ENCODE measurements around the gene N4BP2.

DNA sequence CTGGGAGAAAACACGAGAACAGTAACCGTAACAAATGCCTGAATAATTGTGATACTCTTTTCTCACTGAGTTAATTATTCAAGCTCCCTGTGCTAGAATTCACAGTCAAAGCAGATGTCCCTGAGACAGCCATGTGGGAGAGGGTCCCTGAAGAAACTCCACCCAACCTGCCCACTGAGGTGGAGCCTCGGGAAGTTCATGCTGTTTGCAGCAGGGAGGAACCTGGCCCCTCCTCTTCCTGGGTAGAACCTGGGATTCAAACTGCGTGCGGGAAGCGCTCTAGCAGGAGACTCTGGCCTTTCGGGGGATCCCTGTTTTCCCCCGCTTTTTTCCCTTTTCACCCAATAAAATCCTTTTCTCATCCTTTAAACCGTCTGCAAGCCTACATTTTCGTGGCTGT is 120.0 kb downstream of the N4BP2 start:
- TF ChIP-seq, protein P1, sequence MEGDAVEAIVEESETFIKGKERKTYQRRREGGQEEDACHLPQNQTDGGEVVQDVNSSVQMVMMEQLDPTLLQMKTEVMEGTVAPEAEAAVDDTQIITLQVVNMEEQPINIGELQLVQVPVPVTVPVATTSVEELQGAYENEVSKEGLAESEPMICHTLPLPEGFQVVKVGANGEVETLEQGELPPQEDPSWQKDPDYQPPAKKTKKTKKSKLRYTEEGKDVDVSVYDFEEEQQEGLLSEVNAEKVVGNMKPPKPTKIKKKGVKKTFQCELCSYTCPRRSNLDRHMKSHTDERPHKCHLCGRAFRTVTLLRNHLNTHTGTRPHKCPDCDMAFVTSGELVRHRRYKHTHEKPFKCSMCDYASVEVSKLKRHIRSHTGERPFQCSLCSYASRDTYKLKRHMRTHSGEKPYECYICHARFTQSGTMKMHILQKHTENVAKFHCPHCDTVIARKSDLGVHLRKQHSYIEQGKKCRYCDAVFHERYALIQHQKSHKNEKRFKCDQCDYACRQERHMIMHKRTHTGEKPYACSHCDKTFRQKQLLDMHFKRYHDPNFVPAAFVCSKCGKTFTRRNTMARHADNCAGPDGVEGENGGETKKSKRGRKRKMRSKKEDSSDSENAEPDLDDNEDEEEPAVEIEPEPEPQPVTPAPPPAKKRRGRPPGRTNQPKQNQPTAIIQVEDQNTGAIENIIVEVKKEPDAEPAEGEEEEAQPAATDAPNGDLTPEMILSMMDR (IDR thresholded peaks at IDR 0.05 in 8 of 11, conservative IDR thresholded peaks at IDR 0.05 in 3 of 11) = no peak
- no peak for TF ChIP-seq POLR2A (IDR thresholded peaks at IDR 0.05)
